Osteoblast (primary cell): ENCODE measurements around the gene CTTNBP2. TPM values are rescaled to one million over a fixed set of nuclear protein-coding genes. Genes with fewer than 3 reads are reported as not detected.

Experiments
- DNase-seq: peaks from one replicate; pipeline ENCODE4 v3.0.0; 2011; ENCODE audit warnings: low spot score, mixed read lengths; ENCODE audit not compliant: insufficient read length; ENCODE audit errors: missing footprints
- H2AFZ ChIP-seq: 2 replicates; pipeline ENCODE4 v1.6.0; 2011; ENCODE audit warnings: mild to moderate bottlenecking, low read length
- H3K27ac ChIP-seq: 2 replicates; pipeline ENCODE4 v1.5.1; 2011; ENCODE audit warnings: mild to moderate bottlenecking, low read depth, low read length, moderate library complexity
- H3K27me3 ChIP-seq: 2 replicates; pipeline ENCODE4 v1.6.0; 2012; ENCODE audit warnings: mild to moderate bottlenecking, control low read depth, inconsistent platforms, low read length, moderate library complexity; ENCODE audit not compliant: insufficient read depth
- H3K36me3 ChIP-seq: 2 replicates; pipeline ENCODE4 v1.5.1; 2011; ENCODE audit warnings: mild to moderate bottlenecking, low read length, control low read depth, moderate library complexity; ENCODE audit not compliant: insufficient read depth
- H3K4me1 ChIP-seq: 2 replicates; pipeline ENCODE4 v1.5.1; 2011; ENCODE audit warnings: mild to moderate bottlenecking, low read length, control low read depth, moderate library complexity; ENCODE audit not compliant: insufficient read depth
- H3K4me2 ChIP-seq: 2 replicates; pipeline ENCODE4 v1.6.0; 2011; ENCODE audit warnings: mild to moderate bottlenecking, low read length; ENCODE audit not compliant: insufficient read depth
- H3K4me3 ChIP-seq: fragments of 200-600 bp; sonication (generic); 3 replicates; pipeline ENCODE4 v1.5.1; 2012; ENCODE audit warnings: mild to moderate bottlenecking, low read length, inconsistent platforms; ENCODE audit not compliant: insufficient read depth
- H3K79me2 ChIP-seq: 2 replicates; pipeline ENCODE4 v1.6.0; 2012; ENCODE audit warnings: mild to moderate bottlenecking, low read length, control low read depth, inconsistent platforms; ENCODE audit not compliant: insufficient read depth
- H3K9me3 ChIP-seq: 2 replicates; pipeline ENCODE4 v1.5.1; 2011; ENCODE audit warnings: low read depth, low read length, control low read depth
- H4K20me1 ChIP-seq: 2 replicates; pipeline ENCODE4 v1.6.0; 2012; ENCODE audit warnings: mild to moderate bottlenecking, low read length, control low read depth; ENCODE audit not compliant: insufficient read depth
- CTCF ChIP-seq: IDR thresholded peaks from 2 replicates; pipeline ENCODE4 v1.5.1; 2011; ENCODE audit warnings: mild to moderate bottlenecking, low read depth, low read length, moderate library complexity; ENCODE audit errors: extremely low read depth
- total RNA-seq: library from RNA; depleted of rRNA; stranded (reverse); fragments of >200 nt; gene quantifications from 2 replicates; pipeline ENCODE4 v1.2.3, GENCODE V29; 2012

The CTTNBP2 gene
- total RNA-seq, 1 donor: 1.1 TPM

- Histone ChIP-seq H2AFZ (no peak overlapping the region), H3K27ac (no peak overlapping the region), H3K4me3 (no peak overlapping the region), H3K4me1 (no peaks in the 10 kb centered on the region), H3K36me3 (no peaks in the 10 kb centered on the region), H3K9me3 (no peaks in the 10 kb centered on the region), H3K4me2 (no peak overlapping the region), H3K79me2 (no peaks in the 10 kb centered on the region), H4K20me1 (no peaks in the 10 kb centered on the region), H3K27me3 (no peaks in the 10 kb centered on the region)
- TF ChIP-seq CTCF: no peak
- no peak for DNase-seq
Measured at GRCh38 chr7:117889611-117890010, 16.4 kb upstream of the CTTNBP2 start.

GRCh38 chr7:117888627-117889026, 15.4 kb upstream of the CTTNBP2 start:
- Histone ChIP-seq H3K27ac (no peak overlapping the region), H3K9me3 (no peaks in the 10 kb centered on the region), H3K79me2 (no peaks in the 10 kb centered on the region), H3K4me3 (no peak overlapping the region), H3K36me3 (no peaks in the 10 kb centered on the region), H3K4me1 (no peaks in the 10 kb centered on the region), H4K20me1 (no peaks in the 10 kb centered on the region), H3K27me3 (no peaks in the 10 kb centered on the region), H2AFZ (no peak overlapping the region), H3K4me2 (no peak overlapping the region)
- no peak for DNase-seq
- TF ChIP-seq CTCF: no peak

DNA sequence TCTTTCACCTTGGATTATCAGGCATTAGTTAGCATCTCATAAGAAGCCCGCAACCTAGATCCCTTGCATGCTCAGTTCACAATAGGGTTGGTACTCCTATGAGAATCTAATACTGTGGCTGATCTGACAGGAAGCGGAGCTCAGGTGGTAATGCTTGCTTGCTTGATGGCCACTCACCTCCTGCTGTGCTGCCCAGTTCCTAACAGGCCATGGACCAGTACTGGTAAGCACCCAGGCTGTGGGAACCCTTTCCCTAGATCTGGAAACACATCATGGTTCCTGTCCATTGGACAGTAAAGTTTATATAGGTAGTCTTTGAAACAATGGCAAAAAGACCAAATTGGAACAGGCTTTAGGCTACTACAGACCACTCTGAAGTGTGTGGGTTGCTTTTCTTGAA, 9.4 kb upstream of the CTTNBP2 start:
- H3K4me2 ChIP-seq: no peak overlapping the region
- no peaks in the 10 kb centered on the region for H3K36me3 ChIP-seq
- H3K4me1 ChIP-seq: no peaks in the 10 kb centered on the region
- H3K9me3 ChIP-seq: no peaks in the 10 kb centered on the region
- H4K20me1 ChIP-seq: no peaks in the 10 kb centered on the region
- no peaks in the 10 kb centered on the region for H3K79me2 ChIP-seq
- no peak for DNase-seq
- TF ChIP-seq CTCF: no peak
- no peak overlapping the region for H3K4me3 ChIP-seq
- H3K27ac ChIP-seq: no peak overlapping the region
- no peak overlapping the region for H2AFZ ChIP-seq
- H3K27me3 ChIP-seq: no peaks in the 10 kb centered on the region

DNA sequence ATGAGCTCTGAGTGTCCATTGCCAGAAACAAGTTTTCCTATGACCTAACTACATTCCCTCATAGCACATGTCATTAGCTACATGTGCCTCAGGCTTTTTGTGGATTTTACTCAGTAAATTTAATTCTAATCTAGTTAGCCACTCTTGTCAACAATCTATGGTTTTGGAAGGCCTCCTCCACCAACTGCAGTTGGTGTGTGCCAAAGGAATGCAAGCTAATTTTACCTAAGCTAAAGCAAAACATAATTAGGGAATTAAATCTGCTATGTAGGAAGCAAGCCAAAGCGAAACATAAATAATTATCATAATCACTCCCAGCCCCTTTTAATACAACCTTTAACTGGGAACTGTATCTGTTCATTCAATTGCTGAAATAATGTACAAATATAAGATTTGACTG, 3.5 kb upstream of the CTTNBP2 start:
- no peak for DNase-seq
- no peak for TF ChIP-seq CTCF

More for the DNA sequence above, 3.5 kb upstream of the CTTNBP2 start:
- Histone ChIP-seq H3K9me3 (no peaks in the 10 kb centered on the region), H3K36me3 (no peaks in the 10 kb centered on the region), H4K20me1 (no peaks in the 10 kb centered on the region), H3K79me2 (no peaks in the 10 kb centered on the region), H3K27ac (no peak overlapping the region), H3K4me3 (no peak overlapping the region), H3K27me3 (peaks cover 30% of the 10 kb centered on the region), H2AFZ (no peak overlapping the region), H3K4me2 (no peak overlapping the region), H3K4me1 (no peaks in the 10 kb centered on the region)
